HepG2 (cell line): ENCODE data around the gene GJA3. TPM values are rescaled to one million over a fixed set of nuclear protein-coding genes. Genes with fewer than 3 reads are reported as not detected.

Experiments
- ATAC-seq: fragments of 200-7000 bp; cut with Tn5 transposase; 3 replicates; pipeline ENCODE4 v1.9.1; 2020; ENCODE audit warnings: mild to moderate bottlenecking, moderate library complexity
- BruUV-seq: library from RNA; stranded (reverse); fragments of 400-500 nt; replicated peaks from 2 replicates; lab custom pipeline; 2021; lab: Mats Ljungman, UMichigan
- CTCF ChIA-PET: fragments of 300-600 bp; formaldehyde crosslinking; extraction: SDS; loops from one replicate; lab custom pipeline; 2021; ENCODE audit warnings: low total read pairs, inconsistent platforms, low intra/inter-chr PET ratio; lab: Yijun Ruan, JAX
- POLR2A ChIA-PET: fragments of 350-600 bp; sonication (Branson Sonifier 250); formaldehyde crosslinking; loops from one replicate; lab custom pipeline; 2020; ENCODE audit warnings: antibody characterized with exemption, inconsistent platforms; lab: Yijun Ruan, JAX
- DNase-seq: peaks from one replicate; pipeline ENCODE4 v3.0.0-alpha.2; 2015; ENCODE audit warnings: low spot score
- FAIRE-seq: peaks from 3 replicates; lab custom pipeline; 2011; peaks lifted over from hg19 to GRCh38; lab: Jason Lieb, UNC
- H2AFZ ChIP-seq: one replicate; pipeline ENCODE4 v1.6.1; 2011; ENCODE audit warnings: low read length, inconsistent platforms
- H3K27ac ChIP-seq: fragments of 300-600 bp; 3 replicates; pipeline ENCODE4 v1.8.0; 2011; ENCODE audit warnings: mixed run types, mild to moderate bottlenecking, mixed read lengths, low read length, inconsistent platforms; ENCODE audit not compliant: insufficient read depth; ENCODE audit errors: extremely low read length
- H3K27me3 ChIP-seq, 2 experiments: fragments of 200-600 bp in 1 of 2; 2 replicates in 1 of 2; 3 replicates in 1 of 2; pipeline versions ENCODE4 v1.6.0 to v1.8.0; 2011; ENCODE audit warnings: low read length in 2 of 2, mild to moderate bottlenecking in 2 of 2, moderate library complexity in 2 of 2, inconsistent platforms in 1 of 2; ENCODE audit not compliant: insufficient read depth in 2 of 2, control insufficient read depth in 1 of 2
- H3K36me3 ChIP-seq, 2 experiments: fragments of 200-600 bp in 1 of 2; replicated peaks in 1 of 2; 2 replicates in 1 of 2; 3 replicates in 1 of 2; pipeline versions ENCODE4 v1.5.1 to v1.8.0; 2011; ENCODE audit warnings: low read length in 2 of 2, inconsistent platforms in 1 of 2; ENCODE audit not compliant: insufficient read depth in 2 of 2, control insufficient read depth in 1 of 2
- H3K4me1 ChIP-seq: 2 replicates; pipeline ENCODE4 v1.5.1; 2012; ENCODE audit warnings: low read length, inconsistent platforms; ENCODE audit not compliant: insufficient read depth
- H3K4me2 ChIP-seq: 2 replicates; pipeline ENCODE4 v1.6.0; 2011; ENCODE audit warnings: low read depth, low read length, inconsistent platforms
- H3K4me3 ChIP-seq, 3 experiments: fragments of 200-600 bp in 1 of 3; sonication (generic), shearing (Covaris generic) in 1 of 3; replicated peaks in 1 of 3; 2 replicates each; pipeline ENCODE4 v1.5.1; 2011 to 2016; ENCODE audit warnings: low read length in 3 of 3, inconsistent platforms in 2 of 3, low read depth in 2 of 3, mild to moderate bottlenecking in 2 of 3, control low read depth in 1 of 3, mixed read lengths in 1 of 3; ENCODE audit not compliant: insufficient read depth in 1 of 3
- H3K79me2 ChIP-seq: one replicate; pipeline ENCODE4 v1.6.1; 2011; ENCODE audit warnings: low read length, inconsistent platforms; ENCODE audit not compliant: insufficient read depth
- H3K9ac ChIP-seq: 2 replicates; pipeline ENCODE4 v1.6.0; 2011; ENCODE audit warnings: mild to moderate bottlenecking, low read depth, low read length, inconsistent platforms; ENCODE audit not compliant: insufficient read depth
- H3K9me3 ChIP-seq: 2 replicates; pipeline ENCODE4 v1.5.1; 2012; ENCODE audit warnings: mild to moderate bottlenecking, low read length
- H4K20me1 ChIP-seq: 2 replicates; pipeline ENCODE4 v1.6.0; 2011; ENCODE audit warnings: inconsistent platforms, mild to moderate bottlenecking, low read length, moderate library complexity; ENCODE audit not compliant: insufficient read depth
- ARHGAP35 ChIP-seq: sonication (generic); formaldehyde crosslinking; IDR thresholded peaks from 2 replicates; pipeline ENCODE4 v1.9.0; 2022; ENCODE audit warnings: mild to moderate bottlenecking, inconsistent platforms, moderate library complexity, missing genetic modification reagents, borderline replicate concordance
- CREM ChIP-seq, 2 experiments: sonication (generic) in 1 of 2; formaldehyde crosslinking in 1 of 2; IDR thresholded peaks; 2 replicates each; pipeline versions ENCODE4 v1.4.0 to v1.6.1; 2016 to 2020; ENCODE audit warnings: antibody characterized with exemption in 1 of 2, mild to moderate bottlenecking in 1 of 2, missing genetic modification reagents in 1 of 2
- GABPB1 ChIP-seq: IDR thresholded peaks from 2 replicates; pipeline ENCODE4 v1.6.1; 2016; ENCODE audit warnings: mild to moderate bottlenecking, missing genetic modification reagents, moderate library complexity, missing compliant biosample characterization
- ISX ChIP-seq: sonication (generic); formaldehyde crosslinking; conservative IDR thresholded peaks from 2 replicates; pipeline ENCODE4 v1.5.0; 2020; ENCODE audit warnings: missing genetic modification reagents
- KDM3A ChIP-seq: IDR thresholded peaks from 2 replicates; pipeline ENCODE4 v1.6.1; 2018; ENCODE audit warnings: low read depth, missing compliant biosample characterization
- MTF1 ChIP-seq: sonication (generic); formaldehyde crosslinking; IDR thresholded peaks from 2 replicates; pipeline ENCODE4 v1.5.0; 2020; ENCODE audit warnings: missing genetic modification reagents
- ONECUT2 ChIP-seq: sonication (generic); formaldehyde crosslinking; IDR thresholded peaks from 2 replicates; pipeline ENCODE4 v1.4.0; 2020; ENCODE audit warnings: missing genetic modification reagents
- RARG ChIP-seq: sonication (generic); formaldehyde crosslinking; IDR thresholded peaks from 2 replicates; pipeline ENCODE4 v1.4.0; 2020; ENCODE audit warnings: low read depth, mild to moderate bottlenecking, missing genetic modification reagents
- SIX1 ChIP-seq: sonication (generic); formaldehyde crosslinking; IDR thresholded peaks from 2 replicates; pipeline ENCODE4 v1.4.0; 2020; ENCODE audit warnings: missing genetic modification reagents, borderline replicate concordance
- SNAPC4 ChIP-seq: sonication (generic); formaldehyde crosslinking; IDR thresholded peaks from 2 replicates; pipeline ENCODE4 v1.4.0; 2020; ENCODE audit warnings: mild to moderate bottlenecking, missing genetic modification reagents
- STAG1 ChIP-seq: sonication (generic); formaldehyde crosslinking; IDR thresholded peaks from 2 replicates; pipeline ENCODE4 v1.4.0; 2020; ENCODE audit warnings: missing genetic modification reagents
- U2AF2 ChIP-seq: fragments of 200-400 bp; formaldehyde crosslinking; IDR thresholded peaks from 2 replicates; pipeline ENCODE4 v1.6.1; 2017; ENCODE audit warnings: low read depth, mild to moderate bottlenecking, low read length
- ZNF570 ChIP-seq: sonication (generic); formaldehyde crosslinking; IDR thresholded peaks from 2 replicates; pipeline ENCODE4 v1.4.0; 2020; ENCODE audit warnings: mild to moderate bottlenecking, missing genetic modification reagents, borderline replicate concordance
- ZNF746 ChIP-seq: sonication (generic); formaldehyde crosslinking; IDR thresholded peaks from 2 replicates; pipeline ENCODE4 v1.8.0; 2022; ENCODE audit warnings: mild to moderate bottlenecking, missing genetic modification reagents
- ZNF782 ChIP-seq: sonication (generic); formaldehyde crosslinking; IDR thresholded peaks from 2 replicates; pipeline ENCODE4 v1.4.0; 2020; ENCODE audit warnings: missing genetic modification reagents, mild to moderate bottlenecking, borderline replicate concordance
- WGBS: methylation state at CpG from one replicate; pipeline ENCODE4 v1.1.6; 2017; ENCODE audit warnings: low lambda C conversion rate; 5-methylcytosine and 5-hydroxymethylcytosine counted together
- in situ Hi-C: cut with HindIII; loops from 2 replicates; pipeline ENCODE4 v1.10.0; 2017; ENCODE audit warnings: low pct_unique_long_range_greater_than_20kb; ENCODE audit not compliant: extremely low pct_ligation_motif_present
- intact Hi-C: fragments of 100-400 bp; cut with micrococcal nuclease; formaldehyde crosslinking; loops from one replicate; pipeline ENCODE4 v1.10.0; 2022; ENCODE audit not compliant: unreplicated experiment
- polyA plus RNA-seq, 8 experiments: library from polyadenylated mRNA; depleted of rRNA in 3 of 8; stranded (reverse) in 7 of 8; unstranded in 1 of 8; fragments of >200 nt; fragmentation: Illumina TruSeq in 4 of 8; extraction: Trizol in 4 of 8; gene quantifications; 2 replicates each; pipeline versions ENCODE4 v1.2.1 to v1.2.3, GENCODE V29; 2011 to 2016; ENCODE audit warnings: low read depth in 4 of 8, missing spikeins in 1 of 8, mixed read lengths in 1 of 8; ENCODE audit not compliant: insufficient read depth in 1 of 8
- total RNA-seq, 5 experiments: library from RNA; depleted of rRNA; stranded (reverse); fragments of >200 nt; fragmentation: Illumina TruSeq; extraction: Trizol; gene quantifications; 2 replicates each; pipeline ENCODE4 v1.2.3, GENCODE V29; 2016; ENCODE audit warnings: low read depth in 1 of 5
- TF ChIP-seq, protein P1 (sequence below): sonication (generic); formaldehyde crosslinking; IDR thresholded peaks from 2 replicates; pipeline ENCODE4 v1.4.0; 2020; ENCODE audit warnings: missing genetic modification reagents, borderline replicate concordance

Gene GJA3
- total and polyA plus RNA-seq, 2 of the 13 experiments (the other 11 are each of a cell fraction or from before 2014, with no cell fraction given) = 0.04 TPM

- POLR2A ChIA-PET = no interaction called here
Measured at GRCh38 chr13:20140487-20140886, 20.4 kb downstream of the GJA3 start.

More at GRCh38 chr13:20140487-20140886, 20.4 kb downstream of the GJA3 start:
- 4% methylated on average over 4 of the region's 4 CpGs for WGBS
- peaks cover 11% of the 10 kb centered on the region for H3K4me1 ChIP-seq
- in situ Hi-C loops (no loop called here), intact Hi-C loops (no loop called here)
- no peak for DNase-seq
- H4K20me1 ChIP-seq = no peaks in the 10 kb centered on the region
- H3K4me2 ChIP-seq = no peak overlapping the region
- FAIRE-seq = no peak
- H3K27ac ChIP-seq = no peak overlapping the region
- H3K36me3 ChIP-seq = no peaks in the 10 kb centered on the region
- no peaks in the 10 kb centered on the region for H3K9me3 ChIP-seq
- TF ChIP-seq U2AF2 (no peak), ZNF570 (no peak), ISX (CRISPR knock-in tag) (no peak), SIX1 (CRISPR knock-in tag) (no peak), STAG1 (CRISPR knock-in tag) (no peak), ONECUT2 (CRISPR knock-in tag) (no peak), ZNF746 (CRISPR knock-in tag) (no peak), KDM3A (CRISPR knock-in tag) (no peak), ZNF782 (no peak), GABPB1 (CRISPR knock-in tag) (no peak), MTF1 (no peak), ARHGAP35 (no peak), RARG (no peak), CREM (IDR thresholded peaks at IDR 0.05) (no peak), CREM (CRISPR knock-in tag; IDR thresholded peaks at IDR 0.05) (no peak), SNAPC4 (no peak)
- TF ChIP-seq, protein P1, sequence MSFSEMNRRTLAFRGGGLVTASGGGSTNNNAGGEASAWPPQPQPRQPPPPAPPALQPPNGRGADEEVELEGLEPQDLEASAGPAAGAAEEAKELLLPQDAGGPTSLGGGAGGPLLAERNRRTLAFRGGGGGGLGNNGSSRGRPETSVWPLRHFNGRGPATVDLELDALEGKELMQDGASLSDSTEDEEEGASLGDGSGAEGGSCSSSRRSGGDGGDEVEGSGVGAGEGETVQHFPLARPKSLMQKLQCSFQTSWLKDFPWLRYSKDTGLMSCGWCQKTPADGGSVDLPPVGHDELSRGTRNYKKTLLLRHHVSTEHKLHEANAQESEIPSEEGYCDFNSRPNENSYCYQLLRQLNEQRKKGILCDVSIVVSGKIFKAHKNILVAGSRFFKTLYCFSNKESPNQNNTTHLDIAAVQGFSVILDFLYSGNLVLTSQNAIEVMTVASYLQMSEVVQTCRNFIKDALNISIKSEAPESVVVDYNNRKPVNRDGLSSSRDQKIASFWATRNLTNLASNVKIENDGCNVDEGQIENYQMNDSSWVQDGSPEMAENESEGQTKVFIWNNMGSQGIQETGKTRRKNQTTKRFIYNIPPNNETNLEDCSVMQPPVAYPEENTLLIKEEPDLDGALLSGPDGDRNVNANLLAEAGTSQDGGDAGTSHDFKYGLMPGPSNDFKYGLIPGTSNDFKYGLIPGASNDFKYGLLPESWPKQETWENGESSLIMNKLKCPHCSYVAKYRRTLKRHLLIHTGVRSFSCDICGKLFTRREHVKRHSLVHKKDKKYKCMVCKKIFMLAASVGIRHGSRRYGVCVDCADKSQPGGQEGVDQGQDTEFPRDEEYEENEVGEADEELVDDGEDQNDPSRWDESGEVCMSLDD = no peak
- no peak overlapping the region for H3K9ac ChIP-seq
- H3K27me3 ChIP-seq = peaks cover 0 to 21% of the 10 kb centered on the region in 2 experiments; a peak in 4 of 5 replicates
- H3K4me3 ChIP-seq = no peak overlapping the region
- ATAC-seq = no peak
- CTCF ChIA-PET = no interaction called here
- H3K79me2 ChIP-seq = no peaks in the 10 kb centered on the region
- H2AFZ ChIP-seq = no peak overlapping the region
- no TSS peak for BruUV-seq
